T-helper 22 cell (primary cell): ENCODE data around the gene FGF19.

Experiments
- DNase-seq: peaks from one replicate; pipeline ENCODE4 v3.0.0-alpha.2; 2020; ENCODE audit warnings: low read depth

FGF19 gene

DNA sequence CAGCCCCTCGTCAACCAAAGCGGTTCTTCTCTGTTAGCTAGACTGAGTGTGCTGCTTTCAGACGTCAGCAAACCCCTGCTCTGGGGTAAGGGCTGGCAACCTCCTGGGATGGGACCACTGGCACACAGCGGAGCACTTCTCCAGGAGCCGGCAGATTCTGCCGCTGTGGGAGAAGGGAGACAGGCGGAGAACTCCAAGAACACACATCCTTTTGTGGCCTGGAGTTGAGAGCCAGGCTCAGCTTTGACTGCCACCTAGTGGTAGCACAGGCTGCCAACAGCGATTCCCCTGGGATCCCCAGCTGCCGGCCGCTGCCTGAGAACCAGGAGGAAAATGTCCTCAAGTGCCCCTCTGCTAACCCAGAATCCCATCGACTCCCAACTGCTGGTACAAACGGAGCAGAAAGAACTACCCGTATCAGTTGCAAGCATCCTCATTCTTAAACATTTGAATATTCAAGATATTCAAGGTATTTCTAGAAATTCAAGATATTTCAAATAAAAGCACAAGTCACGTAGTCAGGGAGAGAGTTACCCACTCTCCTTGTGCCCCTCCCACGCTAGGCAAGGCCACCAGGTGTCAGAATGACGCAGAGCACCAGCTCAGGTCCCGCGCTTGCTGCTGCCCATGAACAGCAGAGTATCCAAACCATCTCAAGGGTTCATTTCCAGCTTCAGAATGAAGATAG is 33.5 kb downstream of the FGF19 start:
- peak; percentile 19 for DNase-seq

DNA sequence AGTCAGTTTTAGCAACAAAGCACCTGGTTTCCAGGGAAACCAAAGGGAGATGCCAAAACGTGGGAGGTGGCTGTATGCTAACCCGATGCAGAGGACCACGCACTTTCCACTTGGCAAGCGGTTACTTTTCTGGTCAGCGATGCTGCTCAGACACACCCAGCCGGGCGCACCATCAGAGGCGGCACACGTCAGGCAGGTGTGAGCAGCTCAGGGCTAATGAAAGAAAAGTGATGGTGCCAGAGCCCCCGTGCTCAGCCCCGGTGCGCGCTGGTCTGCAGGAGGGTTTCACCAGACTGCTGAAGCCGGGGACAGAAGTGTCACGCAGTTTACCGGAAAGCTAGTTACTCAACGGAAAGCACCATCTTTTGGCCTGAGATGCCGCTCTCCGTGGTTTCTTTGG is 34.3 kb downstream of the FGF19 start:
- DNase-seq: no peak

DNA sequence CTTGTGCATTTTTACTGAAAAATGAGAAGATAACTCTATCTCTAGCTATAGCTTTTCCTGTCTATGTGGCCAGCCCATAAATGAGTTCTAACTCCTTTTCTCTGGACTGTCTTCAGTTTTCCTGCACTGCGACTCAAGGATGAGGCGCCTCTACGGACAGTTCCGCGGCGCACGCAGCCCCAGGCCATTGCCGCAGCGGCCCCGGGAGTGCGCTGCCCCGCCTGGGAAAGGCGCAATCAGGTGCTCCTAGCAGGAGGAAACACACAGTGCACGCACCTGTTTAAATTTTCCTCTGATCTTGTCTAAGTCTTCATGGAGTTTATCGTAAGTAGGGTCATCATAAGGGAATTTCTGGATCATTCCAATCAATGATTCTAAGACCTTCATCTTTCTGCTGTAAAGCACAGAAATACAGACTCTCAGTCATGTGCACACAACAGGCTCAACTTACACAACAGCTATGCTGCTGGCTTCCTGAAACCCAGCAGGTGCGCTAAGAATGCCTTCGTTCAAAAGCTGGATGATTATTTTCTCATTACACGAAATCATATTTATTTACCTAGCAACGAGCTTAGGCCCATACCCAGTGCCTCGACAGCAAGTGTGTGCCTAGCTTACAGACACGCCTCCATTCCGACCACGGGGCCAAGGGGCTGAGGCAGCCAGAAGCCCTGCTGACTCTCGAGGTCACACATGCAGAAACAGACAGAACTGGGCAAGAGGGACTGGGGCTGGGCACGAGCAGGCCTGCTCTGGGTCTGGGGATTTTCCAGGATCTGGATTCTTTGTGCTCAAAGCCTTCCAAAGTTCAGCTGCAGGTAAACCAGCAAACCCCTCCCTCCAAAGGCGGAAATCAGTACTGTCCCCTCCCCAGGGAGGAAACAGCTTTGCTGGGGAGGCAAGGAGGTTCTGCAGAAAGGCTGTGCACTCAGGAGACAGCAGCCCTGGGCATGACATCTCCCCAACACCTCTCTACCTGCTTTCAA is 35.9 kb downstream of the FGF19 start:
- DNase-seq: no peak

DNA sequence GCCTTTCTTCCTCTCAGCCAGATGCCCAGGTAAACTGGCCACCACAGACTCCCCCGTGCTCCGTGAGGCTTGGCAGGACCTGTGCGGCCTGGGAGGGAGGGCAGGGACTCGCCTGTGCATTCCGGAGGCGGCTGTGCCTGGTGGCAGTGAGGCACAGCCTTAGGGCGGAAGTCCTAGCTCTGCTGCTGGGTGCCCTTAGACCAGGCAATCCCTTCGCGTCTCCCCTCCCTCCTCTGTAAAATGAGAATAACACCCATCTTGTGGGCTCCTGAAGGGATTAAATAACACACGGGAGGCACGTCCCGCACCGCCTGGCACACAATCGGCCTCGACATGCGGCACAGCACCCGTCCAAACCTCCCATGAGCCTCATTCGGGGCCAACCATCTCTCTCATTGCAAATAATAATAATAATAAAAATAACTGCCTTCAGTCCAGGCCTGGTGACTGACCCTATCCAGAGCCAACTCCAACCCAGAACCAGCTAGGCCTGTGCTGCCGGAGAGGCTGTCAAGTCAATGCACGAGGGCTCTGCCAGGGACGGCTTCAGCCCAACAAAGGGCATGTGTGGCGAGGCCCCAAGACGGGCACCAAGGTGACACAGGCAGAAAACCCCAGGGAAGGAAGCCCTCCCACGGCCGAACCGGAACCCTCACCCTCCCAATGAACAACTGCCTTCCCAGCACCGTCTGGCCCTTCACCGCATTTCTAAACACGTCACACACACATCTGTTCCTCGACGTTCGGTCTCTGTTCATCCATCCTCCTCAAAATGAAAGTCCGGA is 36.9 kb downstream of the FGF19 start:
- no peak for DNase-seq

DNA sequence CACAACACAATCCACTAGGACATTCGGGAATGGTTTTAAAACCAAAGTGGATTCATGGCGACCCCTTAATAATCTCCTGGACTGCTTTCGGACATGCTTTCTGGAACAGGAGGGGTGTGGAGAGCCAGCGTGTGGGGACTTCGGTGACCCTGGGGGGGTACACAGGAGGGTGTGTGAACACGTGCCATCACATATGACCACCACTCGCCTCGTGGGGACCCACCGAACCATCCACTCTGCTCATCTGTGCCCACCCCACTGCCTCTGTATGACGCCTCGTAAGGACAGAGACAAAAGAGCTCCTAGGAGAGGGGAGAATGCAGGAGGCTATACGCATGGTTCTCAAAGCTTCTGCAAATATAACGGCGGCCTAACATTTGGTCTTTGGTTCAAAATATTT is 37.6 kb downstream of the FGF19 start:
- no peak for DNase-seq

DNA sequence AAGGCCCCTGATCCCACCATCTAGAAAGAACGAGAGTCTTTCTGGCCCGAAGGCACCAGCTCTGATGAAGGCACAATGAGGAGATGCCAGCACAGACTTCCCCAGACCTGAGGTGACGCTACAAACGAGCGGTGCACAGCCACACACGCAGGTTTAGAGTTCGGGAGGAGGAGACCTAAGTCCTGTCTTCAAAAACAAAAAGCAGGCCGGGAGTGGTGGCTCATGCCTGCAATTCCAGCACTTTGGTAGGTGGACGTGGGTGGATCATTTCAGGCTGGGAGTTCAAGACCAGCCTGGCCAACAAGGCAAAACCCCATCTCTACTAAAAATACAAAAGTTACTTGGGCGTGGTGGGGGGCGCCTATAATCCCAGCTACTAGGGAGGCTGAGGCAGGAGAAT is 38.2 kb downstream of the FGF19 start:
- DNase-seq: no peak

DNA sequence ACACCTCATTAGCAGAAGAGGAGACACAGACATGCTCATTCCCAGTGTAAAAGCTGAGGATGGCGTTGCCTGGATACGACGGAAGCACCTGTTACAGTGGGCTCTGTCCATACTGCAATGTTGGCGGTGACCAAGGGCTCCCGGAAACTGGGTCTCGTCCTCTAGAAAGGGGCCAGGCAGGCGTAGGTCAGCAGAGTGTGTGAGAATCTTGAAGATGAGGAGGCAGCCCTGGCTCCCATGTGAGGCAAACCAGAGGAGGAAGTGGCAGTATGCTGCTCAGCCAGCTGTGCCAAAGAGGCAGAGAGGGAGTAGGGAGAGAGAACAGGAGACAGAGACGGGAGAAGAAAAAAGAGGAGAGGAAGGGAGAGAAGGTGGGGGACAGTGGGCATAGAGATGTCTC is 38.9 kb downstream of the FGF19 start:
- DNase-seq: no peak

DNA sequence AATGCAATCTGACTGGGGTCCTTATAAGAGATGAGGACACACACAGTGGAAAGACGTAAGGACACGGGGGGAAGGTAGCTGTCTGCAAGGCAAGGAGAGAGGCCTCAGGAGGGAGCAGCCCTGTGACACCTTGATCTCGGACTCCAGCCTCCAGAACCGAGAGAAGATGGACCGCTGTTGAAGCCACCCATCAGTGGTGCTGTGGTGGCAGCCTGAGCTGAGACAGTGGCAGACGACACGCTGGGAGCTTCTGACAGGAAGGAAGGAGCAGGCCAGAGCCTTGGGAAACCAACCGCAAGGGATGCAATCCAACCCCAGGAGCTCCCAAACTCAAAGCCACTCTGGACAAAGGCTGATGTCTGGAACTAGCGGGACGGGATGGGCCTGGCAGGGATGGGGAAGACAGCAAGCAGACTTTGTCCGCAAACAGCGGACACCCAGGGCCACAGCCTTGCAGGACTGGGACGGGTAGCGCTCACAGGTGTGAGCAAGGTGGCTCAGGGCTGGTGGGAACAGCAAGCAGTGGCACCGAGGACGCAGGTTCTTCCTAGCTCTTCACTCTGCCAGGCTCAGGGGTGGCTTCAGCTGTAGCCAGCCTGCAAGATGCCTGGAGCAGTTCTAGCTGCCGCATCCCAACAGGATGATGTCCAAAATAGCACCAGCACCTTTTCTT is 39.6 kb downstream of the FGF19 start:
- no peak for DNase-seq

DNA sequence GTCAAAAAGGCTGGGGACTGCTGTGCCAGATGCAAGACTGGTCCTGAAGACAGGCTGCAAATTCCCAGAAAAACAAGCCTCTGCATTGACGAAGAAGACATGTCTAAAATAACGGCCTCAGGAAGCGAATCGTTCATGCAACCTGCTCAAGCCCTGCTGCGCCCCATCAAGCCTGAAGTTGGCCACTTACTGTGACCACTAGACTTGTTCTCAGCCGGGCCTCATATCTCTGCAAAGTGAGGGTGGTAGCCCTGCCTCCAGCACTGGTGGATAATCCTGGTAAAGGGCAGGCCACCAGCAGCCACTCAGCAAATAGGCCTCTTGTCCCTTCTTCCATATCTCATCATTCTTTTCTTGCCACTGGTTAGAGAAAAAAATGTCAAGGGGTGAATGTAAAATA is 40.5 kb downstream of the FGF19 start:
- no peak for DNase-seq

DNA sequence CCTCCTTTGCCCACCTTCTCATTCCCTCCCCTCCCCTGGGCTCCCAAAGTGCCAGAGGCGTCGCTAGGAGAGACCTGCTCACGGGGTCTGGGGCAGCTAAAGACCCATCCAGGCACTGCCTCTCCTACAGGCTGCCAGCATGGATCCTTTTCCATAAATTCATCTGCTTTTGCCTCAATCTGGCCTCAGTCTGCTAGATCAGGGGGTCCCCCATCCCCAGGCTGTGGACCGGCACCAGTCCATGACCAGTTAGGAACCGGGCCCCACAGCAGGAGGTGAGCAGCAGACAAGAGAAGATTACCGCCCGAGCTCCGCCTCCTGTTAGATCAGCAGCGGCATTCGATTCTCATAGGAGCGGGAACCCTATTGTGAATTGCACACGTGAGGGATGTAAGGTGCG is 41.0 kb downstream of the FGF19 start:
- DNase-seq: no peak

DNA sequence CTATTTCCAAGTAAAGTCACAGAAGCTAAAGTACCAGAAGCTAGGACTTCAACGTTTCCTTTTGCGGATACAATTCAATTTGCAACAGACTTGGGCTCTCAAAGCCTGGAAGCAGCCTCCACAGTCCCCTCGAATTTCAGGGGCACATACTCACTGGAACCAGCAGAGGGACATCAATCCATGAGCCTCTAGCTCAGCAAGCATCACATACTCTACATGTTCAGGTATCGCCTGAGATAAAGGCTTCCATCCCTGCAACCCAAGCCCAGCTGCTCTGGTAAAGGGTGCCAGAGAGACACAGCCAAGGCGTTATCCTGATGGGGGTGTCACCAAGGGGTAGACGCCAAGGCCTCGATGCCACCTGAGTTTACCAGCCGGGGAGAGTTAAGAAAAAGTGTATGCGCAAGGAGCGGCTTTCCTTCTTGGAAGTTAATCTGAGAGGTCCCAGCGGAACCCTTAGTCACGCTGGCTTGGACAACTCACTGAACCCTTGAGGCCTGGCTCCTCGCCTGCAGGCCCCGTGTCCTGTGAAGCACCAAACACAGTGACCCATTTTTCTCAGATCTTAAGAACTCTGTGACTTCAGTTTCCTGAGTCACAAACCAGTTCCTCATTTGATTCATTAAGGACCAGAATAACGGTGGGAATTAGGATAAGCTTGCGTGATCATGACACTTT is 41.7 kb downstream of the FGF19 start:
- DNase-seq: no peak

DNA sequence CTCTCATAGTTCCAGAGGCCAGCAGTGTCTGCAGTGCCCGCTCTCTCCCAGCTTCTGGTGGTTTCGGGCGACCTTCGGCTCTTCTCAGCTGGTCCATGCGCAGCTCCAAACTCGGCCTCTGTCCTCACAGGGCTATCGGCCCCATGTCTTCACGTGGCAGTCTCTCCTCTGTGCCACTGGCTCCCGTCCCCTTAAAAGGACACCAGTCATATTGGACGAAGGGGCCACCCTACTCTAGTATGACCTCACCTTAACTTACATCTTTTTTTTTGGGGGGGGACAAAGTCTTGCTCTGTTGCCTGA is 42.5 kb downstream of the FGF19 start:
- DNase-seq: no peak

DNA sequence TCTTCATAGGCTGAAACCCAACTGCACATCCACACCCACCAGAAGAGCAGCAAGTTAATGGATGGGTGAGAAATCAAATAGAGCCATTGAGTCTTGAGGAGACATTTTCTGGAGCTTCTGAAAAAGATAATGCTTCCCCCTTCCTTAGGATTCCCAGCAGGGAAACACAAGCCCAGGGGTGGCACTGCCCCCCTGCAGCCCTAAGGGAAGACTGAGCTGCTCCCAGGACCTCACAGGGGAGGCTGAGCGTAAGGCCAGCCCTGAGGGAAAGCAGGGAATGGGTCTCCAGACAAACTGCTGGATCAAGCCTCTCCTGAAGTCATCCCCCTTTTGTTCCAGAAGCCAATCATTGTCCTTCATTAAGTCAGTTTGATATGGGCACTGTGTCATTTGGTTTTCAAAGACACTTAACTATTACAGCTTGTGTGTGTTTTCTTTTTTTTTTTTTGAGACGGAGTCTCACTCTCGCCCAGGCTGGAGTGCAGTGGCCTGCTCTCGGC is 43.8 kb downstream of the FGF19 start:
- DNase-seq: no peak

DNA sequence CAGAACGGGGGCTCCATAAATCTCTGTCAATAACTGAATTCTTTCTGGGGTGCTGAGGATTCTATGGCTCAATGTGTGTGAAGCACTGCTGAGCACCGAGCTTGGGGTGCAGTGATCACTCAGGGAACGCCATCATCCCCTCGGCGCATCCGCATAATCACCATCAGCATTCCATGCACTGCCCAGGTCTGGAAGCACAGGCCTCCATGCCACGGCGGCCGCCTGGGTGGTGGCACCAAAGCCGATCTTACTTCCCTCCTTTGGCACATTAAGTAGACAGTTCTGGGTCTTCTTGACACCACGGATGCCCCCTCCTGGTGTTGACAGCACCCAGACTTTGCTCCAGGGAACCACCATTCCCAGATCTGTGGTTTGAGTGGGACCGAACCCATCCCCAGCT is 44.2 kb downstream of the FGF19 start:
- DNase-seq: no peak

DNA sequence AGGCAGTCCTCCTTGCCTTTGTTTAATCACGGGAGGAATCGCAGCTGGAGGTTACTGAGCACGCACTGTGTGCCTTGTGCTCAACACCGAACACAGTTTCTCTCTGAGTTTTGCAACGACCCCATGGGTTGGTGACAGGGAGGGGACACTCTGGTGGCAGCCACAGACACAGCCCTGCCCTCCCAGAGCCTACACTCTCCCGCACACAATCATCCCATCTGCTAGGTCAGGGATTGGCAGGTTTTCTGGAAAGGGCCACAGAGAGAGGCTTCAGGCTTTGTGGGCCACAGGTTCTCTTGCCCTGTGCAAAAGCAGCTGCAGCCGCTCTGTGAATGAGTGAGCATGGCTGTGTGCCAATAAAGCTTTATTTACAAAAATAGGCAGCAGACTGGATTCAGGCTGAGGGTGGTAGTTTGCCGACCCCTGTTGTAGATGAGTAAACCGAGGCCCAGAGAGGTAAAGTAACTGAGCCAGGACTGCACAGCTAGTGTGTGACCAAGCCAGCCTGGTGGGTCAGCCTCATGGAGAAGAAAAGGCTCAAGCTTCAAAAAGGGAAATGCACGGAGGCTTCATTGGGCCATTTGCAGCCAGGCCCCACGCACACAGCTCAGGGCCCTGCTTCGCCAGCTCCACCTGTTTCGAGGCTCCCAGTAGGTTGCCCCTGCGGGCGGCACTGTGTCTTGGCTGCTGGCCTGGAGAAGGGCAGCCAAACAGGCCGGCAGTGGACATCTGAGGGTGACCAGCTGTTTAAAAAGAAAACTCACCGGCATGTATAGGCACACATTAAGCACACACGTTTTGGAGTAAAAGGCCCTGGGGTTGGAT is 45.0 kb downstream of the FGF19 start:
- DNase-seq: no peak

DNA sequence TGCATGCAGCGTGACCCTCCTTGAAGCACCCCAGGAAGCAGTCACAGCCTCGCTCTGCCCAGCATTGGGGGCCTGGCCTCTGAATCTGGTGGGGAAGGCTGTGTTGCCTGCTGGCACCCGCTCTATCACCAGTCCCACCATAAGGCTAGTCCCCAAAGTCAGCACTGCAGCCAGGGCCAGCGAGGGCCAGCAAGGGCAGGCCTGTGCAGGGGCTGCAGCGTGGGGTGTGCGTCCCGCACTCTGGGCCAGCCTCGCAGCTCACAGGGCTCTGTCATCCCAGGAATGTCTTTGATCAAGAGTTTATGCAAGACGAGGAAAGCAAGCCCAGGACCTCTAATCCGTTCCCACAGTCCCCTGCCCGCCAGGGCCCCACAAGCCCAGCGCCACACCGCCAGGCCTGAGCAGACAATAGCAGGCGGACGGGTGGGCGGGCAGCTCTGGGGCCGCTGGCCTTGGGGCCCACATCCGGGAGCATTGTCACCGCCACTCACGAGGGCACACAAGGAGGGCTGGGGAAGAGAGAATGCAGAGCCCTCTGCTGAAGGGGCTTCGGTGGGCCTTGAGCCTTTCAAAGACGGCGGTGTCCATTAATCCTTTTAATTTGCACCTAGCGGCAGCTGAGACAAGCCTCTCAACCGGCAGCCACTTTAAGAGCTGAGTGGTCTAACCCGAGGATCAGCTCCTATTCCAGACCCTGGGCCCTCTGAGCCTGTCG is 45.8 kb downstream of the FGF19 start:
- DNase-seq: no peak

DNA sequence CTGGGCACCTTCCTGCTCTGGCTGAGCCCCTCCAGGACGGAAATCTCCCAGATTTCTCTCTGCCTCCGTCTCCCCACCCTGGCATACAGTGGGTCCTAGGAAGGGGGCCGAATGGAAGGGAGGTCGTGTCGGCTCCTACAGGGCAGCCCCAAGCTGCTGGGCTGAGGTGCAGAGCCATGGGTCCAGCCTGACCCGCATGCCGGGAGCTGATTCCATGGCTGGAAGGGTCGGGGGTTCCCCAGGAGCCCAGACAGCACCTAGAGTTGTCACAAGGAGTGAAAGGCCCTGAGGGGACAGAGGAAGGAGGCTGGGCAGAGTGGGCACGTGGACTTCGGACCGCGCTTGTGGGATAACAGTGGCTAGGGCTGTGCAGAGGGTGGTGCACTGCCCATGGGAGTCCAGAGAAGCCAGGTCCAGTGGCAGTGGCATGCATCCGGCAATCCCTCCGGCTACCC is 46.3 kb downstream of the FGF19 start:
- DNase-seq: no peak

DNA sequence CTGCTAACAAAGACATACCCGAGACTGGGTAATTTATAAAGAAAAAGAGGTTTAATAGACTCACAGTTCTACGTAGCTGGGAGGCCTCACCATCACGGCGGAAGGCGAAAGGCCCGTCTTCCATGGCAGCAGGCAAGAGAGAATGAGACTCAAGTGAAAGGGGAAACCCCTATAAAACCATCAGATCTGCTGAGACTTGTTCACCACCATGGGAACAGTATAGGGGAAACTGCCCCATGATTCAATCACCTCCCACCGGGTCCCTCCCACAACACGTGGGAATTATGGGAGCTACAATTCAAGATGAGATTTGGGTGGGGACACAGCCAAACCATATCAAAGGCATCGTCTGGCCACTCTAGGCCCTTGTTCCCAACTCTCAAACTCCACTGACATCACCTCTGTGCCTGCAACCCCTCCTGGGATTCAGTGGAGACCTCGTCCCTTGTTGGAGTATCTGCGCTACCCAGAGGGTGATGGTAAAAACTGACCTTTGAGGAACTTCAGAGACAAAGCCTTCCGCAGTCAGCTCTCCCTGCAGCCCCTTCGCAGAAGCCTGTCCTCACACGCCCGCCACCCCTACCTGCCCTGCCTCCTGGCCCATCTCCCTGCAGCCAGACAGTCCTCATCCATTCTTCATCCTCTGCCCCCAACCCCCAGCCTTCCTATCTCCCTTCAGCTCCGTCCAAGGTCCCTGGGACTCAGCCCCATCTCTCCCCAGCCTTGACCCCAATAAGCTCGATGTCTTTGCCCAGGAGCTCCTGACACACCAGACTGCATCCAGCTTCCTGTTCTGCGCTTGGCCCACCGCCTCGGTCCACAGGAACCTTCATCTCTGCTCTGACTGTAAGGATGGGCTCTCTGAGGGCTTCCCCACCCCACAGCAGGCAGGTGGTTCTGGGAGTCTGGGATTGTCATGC is 47.0 kb downstream of the FGF19 start:
- no peak for DNase-seq
